Adrenal gland (tissue), 12 donors: ENCODE measurements around the gene DOK3. TPM values are rescaled to one million over a fixed set of nuclear protein-coding genes. Genes with fewer than 3 reads are reported as not detected.

ENCODE experiments used
- DNase-seq, 7 donors: peaks; one replicate each; pipeline ENCODE4 v3.0.0-alpha.2; 2019 to 2020
- H3K27ac ChIP-seq, 5 donors: fragments of 200-600 bp; sonication (generic) in 4 of 5; 1 replicate in 3 of 5; 2 replicates in 2 of 5; pipeline versions ENCODE4 v1.5.1 to v1.8.0; 2016 to 2020; ENCODE audit warnings: mild to moderate bottlenecking in 1 of 5
- H3K27me3 ChIP-seq: fragments of 200-600 bp; 2 replicates; pipeline ENCODE4 v1.8.0; 2021
- H3K36me3 ChIP-seq, 2 donors: fragments of 200-600 bp; replicated peaks in 1 of 2; 1 replicate in 1 of 2; 2 replicates in 1 of 2; pipeline versions ENCODE4 v1.5.1 to v1.8.0; 2018 to 2022
- H3K4me1 ChIP-seq, 2 donors: fragments of 200-600 bp; replicated peaks in 1 of 2; 1 replicate in 1 of 2; 2 replicates in 1 of 2; pipeline versions ENCODE4 v1.5.1 to v1.8.0; 2018 to 2021
- H3K4me3 ChIP-seq, 4 donors: fragments of 200-600 bp; sonication (generic) in 3 of 4; one replicate each; pipeline ENCODE4 v1.5.1; 2016 to 2018
- H3K9me3 ChIP-seq, 3 donors: fragments of 200-600 bp; sonication (generic) in 1 of 3; replicated peaks in 1 of 3; 1 replicate in 2 of 3; 2 replicates in 1 of 3; pipeline versions ENCODE4 v1.5.1 to v1.8.0; 2016 to 2021
- POLR2A ChIP-seq, 2 donors: fragments of 450-650 bp; IDR thresholded peaks; one replicate each; pipeline ENCODE4 v1.6.1; 2017; ENCODE audit warnings: antibody characterized with exemption in 2 of 2, mild to moderate bottlenecking in 2 of 2, moderate library complexity in 1 of 2
- WGBS, 4 donors: extraction: QIAGEN DNeasy Blood & Tissue Kit in 2 of 4; methylation state at CpG; one replicate each; pipeline versions ENCODE4 v1.1.5 to v1.1.7; 2013 to 2017; 5-methylcytosine and 5-hydroxymethylcytosine counted together
- intact Hi-C, 2 donors: fragments of 100-400 bp; cut with DNase I; formaldehyde crosslinking; loops; one replicate each; pipeline versions ENCODE4 v1.14.1 to v1.15.0; 2022 to 2023
- polyA plus RNA-seq, 3 donors: library from polyadenylated mRNA; stranded (reverse); fragments of 200-250 nt in 2 of 3; fragments of 350-450 nt in 1 of 3; fragmentation: Illumina TruSeq in 1 of 3; extraction: RNeasy Lipid Tissue Mini Kit (QIAGEN cat#74804) in 1 of 3; gene quantifications; one replicate each; pipeline ENCODE4 v1.2.3, GENCODE V29; 2013 to 2014
- total RNA-seq, 9 donors: library from RNA; depleted of rRNA in 4 of 9; stranded (reverse); fragments of >200 nt in 4 of 9; fragments of 120-200 nt in 1 of 9; fragmentation: NEBNext Ultra II Directional in 1 of 9; extraction: Animal tissue kit (Norgen Biotek cat#: 25700) in 1 of 9; gene quantifications; one replicate each; pipeline versions ENCODE4 v1.1.0 to v1.2.4, GENCODE V29; 2013 to 2023
- TF ChIP-seq, protein P1 (sequence below), 6 experiments: fragments of 450-650 bp in 4 of 6; fragments of 200-600 bp in 2 of 6; sonication (generic) in 1 of 6; IDR thresholded peaks; 1 replicate in 5 of 6; 2 replicates in 1 of 6; pipeline versions ENCODE4 v1.5.1 to v1.8.0; 2016 to 2021; ENCODE audit warnings: antibody characterized with exemption in 6 of 6, mild to moderate bottlenecking in 2 of 6, moderate library complexity in 1 of 6
- donor health status: healthy with polysubstance abuse.
- donor health status: Bipolar disorder and iron deficiency.
- donor health status: DM: yes; HTN: yes; CAD: no.
- donor health status: DM: no; HTN: no; CAD: no.
- donor health status: DM: no; HTN: no; CAD: no.
- donor health status: DM: yes; HTN: yes; CAD: no.

DOK3 gene
- total and polyA plus RNA-seq, 12 donors = 1.5 to 49.1 (median 11.3) TPM

DNA sequence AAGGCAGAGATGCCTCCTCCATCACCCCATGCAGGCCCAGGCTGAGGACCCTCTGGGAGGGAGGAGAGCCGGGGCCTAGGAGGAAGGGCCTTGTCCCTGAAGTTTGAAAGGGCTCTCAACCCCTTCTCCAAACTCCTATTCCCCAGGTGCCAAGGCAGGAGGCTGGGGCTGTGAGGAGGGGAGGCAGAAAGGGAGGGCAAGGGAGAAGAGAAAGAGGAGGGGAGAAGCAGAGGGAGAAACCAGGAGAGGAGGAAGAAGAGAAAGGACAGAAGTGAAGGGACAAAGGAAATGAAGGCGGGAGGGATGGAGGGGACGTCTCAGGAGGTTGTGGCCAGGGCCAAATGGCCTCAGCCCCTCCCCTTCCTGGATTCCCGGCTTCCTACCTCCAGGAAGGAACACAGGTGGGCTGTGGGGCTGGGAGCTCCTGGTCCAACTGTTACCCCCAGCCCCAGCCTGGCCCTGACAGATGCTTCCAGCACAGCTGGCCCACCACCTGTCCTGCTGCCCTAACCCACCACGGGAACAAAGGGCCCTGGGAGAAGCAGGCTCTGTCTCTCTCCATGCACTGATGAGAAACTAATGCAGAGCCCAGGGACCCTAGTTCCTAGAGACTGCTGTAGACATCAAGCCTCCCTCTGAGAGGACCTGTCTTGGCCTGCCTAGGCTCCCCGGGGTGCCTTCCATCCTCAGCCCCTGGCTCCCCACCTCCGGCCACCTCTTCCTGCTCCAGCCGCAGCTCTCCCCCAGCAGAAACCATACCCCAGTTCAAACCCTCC is 39.7 kb downstream of the DOK3 start:
- H3K27me3 ChIP-seq = peaks cover 10% of the 10 kb centered on the region
- no peak overlapping the region for H3K27ac ChIP-seq
- WGBS, 4 donors = 78 to 87% (median 83%) methylated on average over 6 to 8 of the region's 8 CpGs
- H3K36me3 ChIP-seq = peaks cover 0 to 14% of the 10 kb centered on the region in 2 donors
- H3K9me3 ChIP-seq = no peaks in the 10 kb centered on the region
- H3K4me1 ChIP-seq = peaks cover 7 to 12% of the 10 kb centered on the region in 2 donors
- intact Hi-C loops = no loop called here
- no peak for TF ChIP-seq POLR2A (IDR thresholded peaks at IDR 0.05)
- TF ChIP-seq, protein P1, sequence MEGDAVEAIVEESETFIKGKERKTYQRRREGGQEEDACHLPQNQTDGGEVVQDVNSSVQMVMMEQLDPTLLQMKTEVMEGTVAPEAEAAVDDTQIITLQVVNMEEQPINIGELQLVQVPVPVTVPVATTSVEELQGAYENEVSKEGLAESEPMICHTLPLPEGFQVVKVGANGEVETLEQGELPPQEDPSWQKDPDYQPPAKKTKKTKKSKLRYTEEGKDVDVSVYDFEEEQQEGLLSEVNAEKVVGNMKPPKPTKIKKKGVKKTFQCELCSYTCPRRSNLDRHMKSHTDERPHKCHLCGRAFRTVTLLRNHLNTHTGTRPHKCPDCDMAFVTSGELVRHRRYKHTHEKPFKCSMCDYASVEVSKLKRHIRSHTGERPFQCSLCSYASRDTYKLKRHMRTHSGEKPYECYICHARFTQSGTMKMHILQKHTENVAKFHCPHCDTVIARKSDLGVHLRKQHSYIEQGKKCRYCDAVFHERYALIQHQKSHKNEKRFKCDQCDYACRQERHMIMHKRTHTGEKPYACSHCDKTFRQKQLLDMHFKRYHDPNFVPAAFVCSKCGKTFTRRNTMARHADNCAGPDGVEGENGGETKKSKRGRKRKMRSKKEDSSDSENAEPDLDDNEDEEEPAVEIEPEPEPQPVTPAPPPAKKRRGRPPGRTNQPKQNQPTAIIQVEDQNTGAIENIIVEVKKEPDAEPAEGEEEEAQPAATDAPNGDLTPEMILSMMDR (IDR thresholded peaks at IDR 0.05) = no peak
- no peak for DNase-seq
- H3K4me3 ChIP-seq = no peak overlapping the region

DNA sequence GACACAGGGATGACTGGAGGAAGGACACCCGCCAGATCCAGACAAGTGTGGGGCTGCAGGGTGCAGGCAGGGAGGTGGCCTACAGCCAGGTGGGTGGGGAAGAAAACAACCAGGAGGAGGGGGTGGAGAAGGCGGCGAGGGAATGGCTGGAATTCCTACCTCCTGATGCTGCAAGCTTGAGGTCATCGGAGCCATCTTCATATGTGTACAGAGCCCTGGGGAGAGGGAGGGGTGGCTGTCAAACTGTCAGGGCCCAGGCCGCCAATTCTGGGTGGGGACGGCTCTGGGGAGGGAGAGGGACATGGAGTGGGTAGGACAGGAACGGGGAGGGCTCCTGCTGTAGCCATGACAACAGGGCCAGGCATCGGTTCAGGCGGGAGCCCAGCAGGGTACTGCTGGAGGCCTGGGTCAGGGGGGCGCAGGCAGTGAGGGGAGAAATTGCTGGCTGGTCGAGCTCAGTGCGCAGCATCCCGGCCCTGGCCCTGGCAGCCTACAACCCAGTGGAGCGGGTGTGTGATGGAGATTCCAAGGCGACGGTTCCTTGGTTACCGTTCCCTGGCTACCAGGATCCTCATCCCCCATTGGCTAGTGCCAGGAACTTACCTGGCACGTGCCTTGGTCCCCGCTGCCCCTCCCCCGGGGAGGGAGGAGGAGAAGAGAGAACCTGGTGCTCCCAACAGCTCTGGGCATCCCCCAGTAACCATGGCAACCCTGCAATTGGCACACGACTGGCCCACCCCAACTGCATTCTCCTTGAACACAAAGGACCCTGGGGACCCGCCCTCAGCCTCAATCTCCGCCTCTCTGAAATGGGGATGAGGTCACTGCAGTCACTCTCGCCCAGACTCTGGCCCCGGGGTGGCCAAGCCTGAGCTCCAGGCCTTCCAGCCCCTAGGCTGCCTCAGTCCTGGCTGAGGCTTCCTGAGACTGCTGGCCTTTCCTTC is 40.7 kb downstream of the DOK3 start:
- no peak overlapping the region for H3K27ac ChIP-seq
- DNase-seq = no peak
- no peak overlapping the region for H3K4me3 ChIP-seq
- no peak for TF ChIP-seq POLR2A (IDR thresholded peaks at IDR 0.05)
- 64 to 73% (median 72%) methylated on average over 13 to 25 of the region's 25 CpGs for WGBS, 4 donors
- no peaks in the 10 kb centered on the region for H3K9me3 ChIP-seq
- peaks cover 0 to 14% of the 10 kb centered on the region in 2 donors for H3K36me3 ChIP-seq
- H3K27me3 ChIP-seq = peaks cover 10% of the 10 kb centered on the region
- peaks cover 7 to 12% of the 10 kb centered on the region in 2 donors for H3K4me1 ChIP-seq
- intact Hi-C loops = no loop called here

DNA sequence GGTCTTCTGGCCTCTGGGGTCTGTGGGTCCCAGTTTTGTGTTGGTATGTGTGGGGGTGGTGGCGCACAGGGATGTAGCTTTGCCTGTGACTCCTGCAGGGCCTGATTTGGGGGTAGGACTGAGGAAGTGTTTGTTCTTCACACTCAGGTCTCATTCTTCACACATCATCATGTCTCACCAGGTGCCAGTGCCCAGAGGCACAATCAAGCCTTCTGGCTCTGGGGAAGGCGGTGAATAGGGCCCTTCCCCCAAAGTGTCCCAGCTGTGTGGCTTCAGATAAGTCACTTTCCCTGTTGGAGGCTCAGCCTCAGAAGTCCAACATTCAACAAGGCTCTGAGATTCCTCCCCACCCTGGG is 41.3 kb downstream of the DOK3 start:
- Histone ChIP-seq H3K27me3 (peaks cover 10% of the 10 kb centered on the region), H3K9me3 (no peaks in the 10 kb centered on the region), H3K27ac (no peak overlapping the region), H3K4me3 (no peak overlapping the region), H3K4me1 (peaks cover 7 to 12% of the 10 kb centered on the region in 2 donors), H3K36me3 (peaks cover 0 to 14% of the 10 kb centered on the region in 2 donors)
- intact Hi-C loops = no loop called here
- no peak for DNase-seq
- WGBS, 4 donors = 85 to 97% (median 93%) methylated on average over 2 of the region's 2 CpGs
- TF ChIP-seq POLR2A (IDR thresholded peaks at IDR 0.05) = no peak
- TF ChIP-seq, protein P1 (IDR thresholded peaks at IDR 0.05) = no peak

DNA sequence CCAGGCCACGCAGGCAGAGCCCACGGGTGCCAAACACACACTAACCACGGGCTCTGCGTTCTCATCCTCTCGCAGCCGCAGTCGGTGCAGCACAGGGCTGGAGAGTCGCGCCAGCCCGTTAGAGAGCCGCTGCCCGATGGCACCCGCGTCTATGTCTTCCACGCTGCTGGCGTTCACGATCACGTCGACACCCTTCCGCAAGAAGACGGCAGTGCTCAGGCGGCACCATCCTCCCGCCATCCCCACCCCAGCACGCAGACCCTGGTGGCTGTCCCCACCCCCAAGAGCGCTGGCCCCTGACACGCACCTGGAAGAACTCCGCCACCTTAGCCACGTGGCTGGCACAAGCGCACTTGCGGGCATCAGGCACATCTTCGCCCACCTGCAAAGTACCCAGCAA is 42.2 kb downstream of the DOK3 start:
- WGBS, 4 donors = 92 to 97% (median 94%) methylated on average over 17 to 31 of the region's 31 CpGs
- H3K4me3 ChIP-seq = no peak overlapping the region
- H3K27me3 ChIP-seq = peaks cover 8% of the 10 kb centered on the region
- peaks cover 2 to 9% of the 10 kb centered on the region in 2 donors for H3K4me1 ChIP-seq
- TF ChIP-seq POLR2A (IDR thresholded peaks at IDR 0.05) = no peak
- TF ChIP-seq, protein P1 (IDR thresholded peaks at IDR 0.05) = no peak
- H3K36me3 ChIP-seq = peaks cover 0 to 14% of the 10 kb centered on the region in 2 donors
- no peak overlapping the region for H3K27ac ChIP-seq
- intact Hi-C loops = no loop called here
- DNase-seq = no peak
- H3K9me3 ChIP-seq = no peaks in the 10 kb centered on the region
